Kasumi-1 (cell line): Measurements from ENCODE around the gene MEF2D.
A peak's percentile ranks its signal among the peaks of the same experiment; 100 is the strongest.

ENCODE experiments used
- DNase-seq, 2 experiments: peaks; one replicate each; lab custom pipeline; 2025; lab: John Stamatoyannopoulos, UW

The MEF2D gene

DNA sequence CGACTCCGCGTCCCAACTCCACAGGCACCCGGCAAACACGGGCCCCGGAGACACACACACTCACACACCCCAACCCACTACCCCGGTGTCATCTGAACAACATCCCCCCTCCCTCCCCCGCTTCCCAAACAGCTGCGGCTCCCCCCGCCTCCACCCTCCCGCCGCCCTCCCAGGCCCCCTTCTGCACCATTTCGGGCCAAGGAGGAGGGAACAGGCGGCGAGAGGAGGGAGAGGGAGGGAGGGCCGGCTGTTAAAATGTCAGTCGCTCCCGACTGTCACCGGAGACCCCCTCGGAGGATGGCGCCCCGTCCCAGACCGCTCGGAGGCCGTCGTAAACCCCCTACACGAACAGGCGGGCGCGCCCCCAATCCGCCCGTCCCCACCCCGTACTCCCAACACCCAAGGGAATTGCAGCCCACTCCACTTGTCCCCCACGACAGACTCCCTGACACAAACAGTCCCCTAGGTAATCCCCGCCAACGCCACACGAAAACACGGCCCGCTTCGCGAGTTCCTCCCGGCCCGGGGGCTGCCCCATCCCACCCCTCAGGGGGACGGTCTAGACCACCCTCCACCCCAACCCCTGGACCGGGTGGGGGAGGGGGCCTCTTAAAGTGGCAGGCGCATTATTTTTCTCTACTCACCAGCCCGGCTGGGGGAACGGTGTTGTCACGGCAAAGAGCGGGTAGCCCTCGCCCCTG, 583 bp downstream of the MEF2D start:
- peak in 1 of 2 experiments; percentile 36 for DNase-seq

DNA sequence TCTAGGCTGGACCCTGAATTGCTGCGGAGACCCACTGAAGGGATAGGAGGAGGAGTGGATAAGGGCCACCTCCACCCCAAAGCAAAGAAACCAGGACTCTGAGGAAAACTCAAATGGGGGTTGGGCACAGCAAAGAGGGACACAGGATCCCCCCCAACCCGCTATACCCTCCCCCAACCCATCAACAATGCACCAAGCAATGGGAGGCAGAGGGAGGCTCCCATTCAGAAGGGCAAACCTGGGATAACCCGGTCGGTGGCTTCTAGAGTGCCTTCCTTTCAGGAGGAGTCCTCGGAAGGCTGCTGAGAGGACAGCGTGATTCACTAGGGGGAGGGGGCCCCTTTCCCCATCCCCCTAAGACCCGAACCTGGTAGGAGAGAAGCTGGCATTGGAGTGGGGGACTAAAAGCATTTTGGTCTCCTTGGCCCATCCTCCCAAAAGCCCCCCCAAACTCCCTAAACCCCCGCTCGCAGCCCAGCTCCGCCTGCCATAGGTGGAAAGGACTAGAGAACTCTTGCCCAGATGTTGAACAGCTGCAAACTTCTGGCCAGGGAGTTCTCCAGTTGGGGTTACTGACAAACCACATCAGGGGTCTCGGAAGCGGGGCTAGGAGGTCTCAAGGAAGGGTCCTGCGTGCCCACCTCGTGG, 1.3 kb downstream of the MEF2D start:
- peak in 1 of 2 experiments; percentile 32 for DNase-seq

- no peak for DNase-seq
These were observed 2.0 kb downstream of the MEF2D start for GRCh38 chr1:156498432-156499193.

- no peak for DNase-seq
These were observed 2.7 kb downstream of the MEF2D start for GRCh38 chr1:156497743-156498431.

GRCh38 chr1:156497078-156497742, 3.4 kb downstream of the MEF2D start:
- no peak for DNase-seq

DNA sequence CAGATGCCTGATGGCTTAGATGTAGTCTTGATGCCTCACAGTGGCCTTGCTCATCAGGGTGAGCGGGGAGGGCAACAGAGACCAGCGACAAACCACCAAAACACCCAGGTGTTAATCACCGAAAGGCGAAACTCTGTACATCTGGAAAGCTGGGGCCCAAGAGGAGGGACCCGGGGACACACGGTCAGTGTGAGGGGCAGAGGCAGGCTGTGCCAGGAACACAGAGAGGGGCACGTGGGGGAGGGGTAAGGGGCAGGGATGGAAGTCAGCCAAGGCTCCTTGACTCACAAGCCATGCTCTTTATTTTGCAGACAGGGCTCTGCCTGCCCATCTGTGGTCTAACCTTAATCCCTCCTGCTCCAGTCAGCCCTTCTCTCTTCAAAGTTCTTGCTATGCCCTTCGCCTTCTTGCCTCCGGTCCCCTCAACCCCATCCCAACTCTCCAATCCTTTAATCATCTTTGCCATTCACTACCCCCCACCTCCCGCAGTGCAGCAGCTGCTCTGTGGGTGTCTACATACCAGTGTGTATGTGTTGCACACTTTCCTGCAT, 4.3 kb downstream of the MEF2D start:
- DNase-seq: no peak

- no peak for DNase-seq
These were observed 5.0 kb downstream of the MEF2D start for GRCh38 chr1:156495401-156496140.

GRCh38 chr1:156494309-156494895, 6.2 kb downstream of the MEF2D start:
- no peak for DNase-seq

DNA sequence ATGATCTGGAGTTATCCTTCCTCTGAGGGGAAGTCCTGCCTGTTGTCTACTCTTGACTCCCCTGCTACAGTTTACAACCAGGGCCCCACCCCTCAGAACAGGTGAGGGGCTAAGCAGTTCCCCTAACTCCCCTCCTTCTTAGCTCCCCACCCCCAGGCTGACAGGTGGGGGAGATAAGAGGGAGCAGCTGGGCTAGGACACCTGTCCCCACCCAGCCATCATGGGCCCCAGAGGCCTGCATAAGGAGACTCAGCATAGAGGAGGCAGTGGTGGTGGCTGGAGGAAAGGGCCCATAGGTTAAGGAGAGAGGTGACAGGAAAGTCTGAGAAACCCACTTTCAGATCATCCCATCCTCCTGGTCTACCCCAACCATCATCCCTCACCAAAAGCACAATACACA, 6.8 kb downstream of the MEF2D start:
- DNase-seq: no peak

- DNase-seq: no peak
These were observed 7.4 kb downstream of the MEF2D start for GRCh38 chr1:156493154-156493631.

DNA sequence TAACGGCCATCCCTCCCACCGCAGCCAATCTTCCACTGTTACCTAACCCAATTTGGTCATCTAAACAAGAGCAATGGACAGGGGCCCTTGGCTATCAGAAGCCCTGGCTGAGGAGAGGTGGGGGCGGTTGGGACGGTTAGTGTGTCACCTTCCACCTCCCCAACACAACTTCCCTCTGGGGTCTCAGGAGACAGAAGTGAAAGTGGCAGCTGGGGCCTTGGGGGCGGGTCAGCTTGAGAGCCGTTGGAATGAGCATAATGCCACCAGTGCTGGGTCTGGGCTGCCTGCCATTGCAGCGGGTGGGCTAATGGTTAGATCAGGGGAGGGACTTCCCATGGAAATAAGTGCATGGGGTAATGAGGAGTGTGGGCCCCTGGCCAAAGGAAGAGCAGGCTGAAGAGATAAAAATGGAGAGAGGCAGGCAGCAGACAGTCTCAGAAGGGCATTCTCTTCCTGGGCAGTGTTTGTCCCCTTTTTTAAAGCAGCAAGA, 7.9 kb downstream of the MEF2D start:
- peak; percentile 54 for DNase-seq

GRCh38 chr1:156492013-156492590, 8.5 kb downstream of the MEF2D start:
- no peak for DNase-seq

DNA sequence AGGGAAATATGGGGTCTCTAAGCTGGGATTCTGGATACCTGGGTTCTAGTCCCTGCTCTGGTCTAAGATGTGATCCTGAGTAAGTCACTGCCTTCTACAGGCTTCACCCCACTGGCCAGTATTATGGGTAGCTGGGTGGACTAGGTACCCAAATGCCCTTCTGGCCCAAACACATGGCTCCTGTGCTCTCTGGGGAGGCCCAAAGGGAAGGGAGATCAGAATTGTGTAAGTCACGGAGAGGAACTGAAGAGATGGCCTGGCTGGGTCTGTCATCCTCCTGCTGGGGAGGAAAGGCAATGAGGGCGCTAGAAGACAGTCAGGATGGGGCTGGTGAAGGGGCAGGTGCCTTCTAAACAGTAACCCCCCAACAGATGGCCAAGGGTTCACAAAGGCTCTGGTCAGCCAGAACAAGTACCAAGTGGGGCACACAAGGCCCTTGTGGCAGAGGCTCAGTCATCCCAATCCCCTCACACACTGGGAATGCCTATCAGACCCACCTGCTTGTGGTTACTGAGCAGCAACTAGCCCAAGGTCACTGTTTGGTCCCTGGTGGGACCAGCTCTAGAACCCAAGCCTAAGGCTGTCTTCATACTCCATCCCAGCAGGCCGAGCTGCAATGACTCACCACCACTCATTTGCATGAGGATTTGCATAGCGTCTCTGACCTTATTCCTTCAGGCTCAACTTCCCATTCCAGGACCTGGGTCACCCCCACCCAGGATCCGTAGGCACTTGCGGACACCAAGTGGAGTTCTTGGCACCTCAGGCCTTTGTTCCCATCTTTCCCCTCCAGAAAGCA, 9.2 kb downstream of the MEF2D start:
- peak in 1 of 2 experiments; percentile 12 for DNase-seq

DNA sequence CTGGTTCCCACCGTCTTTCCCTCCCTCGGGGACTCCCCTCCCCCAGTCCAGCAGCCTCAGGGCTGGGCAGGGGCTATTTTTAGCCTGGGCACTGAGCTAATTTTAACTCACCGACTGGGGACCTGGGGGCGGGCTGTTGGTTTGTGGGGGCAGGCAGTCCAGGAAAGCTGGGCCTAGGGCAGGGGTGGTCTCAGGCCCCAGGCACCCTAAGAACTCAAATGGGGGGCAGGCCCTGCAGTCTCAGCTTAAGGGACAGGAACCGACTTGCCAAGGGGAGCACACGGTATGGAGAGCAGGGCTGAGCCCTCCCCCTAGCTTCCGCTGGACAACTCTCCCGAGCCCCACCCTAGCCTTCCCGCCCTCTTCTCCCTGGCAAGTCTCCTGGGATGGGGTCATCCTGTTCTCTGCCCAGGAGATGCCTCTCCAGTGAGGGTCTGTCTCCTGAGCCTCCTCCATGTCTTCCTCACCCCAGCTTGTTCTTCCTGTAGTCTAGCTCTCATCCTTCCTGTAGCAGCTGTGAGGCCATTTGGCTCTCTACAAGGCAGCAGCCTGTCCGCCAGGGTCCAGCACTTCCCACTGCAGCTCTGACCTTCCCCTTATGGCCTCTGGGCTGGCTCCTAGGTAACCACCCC, 10.1 kb downstream of the MEF2D start:
- peak in 1 of 2 experiments; percentile 25 for DNase-seq

GRCh38 chr1:156489935-156490293, 10.7 kb downstream of the MEF2D start:
- DNase-seq: no peak

DNA sequence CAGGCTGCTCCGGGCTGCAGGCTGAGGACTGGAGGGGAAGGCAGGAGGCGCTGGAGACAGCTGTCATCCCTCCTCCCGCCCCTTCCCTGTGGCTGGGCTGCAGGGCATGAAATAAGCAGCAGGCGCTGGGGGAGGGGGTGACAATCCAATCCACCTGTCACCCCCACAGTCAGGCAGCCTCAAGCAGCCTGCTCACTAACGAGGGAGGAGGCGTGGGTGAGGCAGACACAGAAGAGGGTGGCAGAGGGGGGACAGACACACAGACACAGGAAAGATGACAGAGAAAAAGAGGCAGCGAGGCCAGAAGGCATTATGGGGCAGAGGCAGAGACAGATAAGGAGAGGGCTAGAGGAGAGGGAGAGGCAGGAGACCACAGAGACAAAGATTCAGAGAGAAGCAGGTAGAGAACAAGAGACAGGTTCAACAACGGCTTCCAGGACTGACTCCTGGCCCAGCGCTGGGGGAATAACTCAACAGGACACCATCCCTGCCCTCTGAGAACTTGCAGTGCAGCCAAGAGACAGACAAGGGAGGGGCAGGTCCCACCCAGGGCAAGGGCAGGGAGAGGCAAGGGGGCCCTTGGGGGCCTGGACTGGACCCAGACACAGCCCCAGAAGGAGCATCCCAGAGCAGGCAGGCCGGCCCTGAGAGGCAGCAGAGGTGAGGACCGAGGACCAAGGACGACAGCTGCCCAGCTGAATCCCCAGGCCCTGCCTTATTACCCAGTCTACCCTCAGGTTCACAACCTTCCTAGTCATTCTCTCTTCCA, 11.2 kb downstream of the MEF2D start:
- DNase-seq: peak; percentile 78 to 85

DNA sequence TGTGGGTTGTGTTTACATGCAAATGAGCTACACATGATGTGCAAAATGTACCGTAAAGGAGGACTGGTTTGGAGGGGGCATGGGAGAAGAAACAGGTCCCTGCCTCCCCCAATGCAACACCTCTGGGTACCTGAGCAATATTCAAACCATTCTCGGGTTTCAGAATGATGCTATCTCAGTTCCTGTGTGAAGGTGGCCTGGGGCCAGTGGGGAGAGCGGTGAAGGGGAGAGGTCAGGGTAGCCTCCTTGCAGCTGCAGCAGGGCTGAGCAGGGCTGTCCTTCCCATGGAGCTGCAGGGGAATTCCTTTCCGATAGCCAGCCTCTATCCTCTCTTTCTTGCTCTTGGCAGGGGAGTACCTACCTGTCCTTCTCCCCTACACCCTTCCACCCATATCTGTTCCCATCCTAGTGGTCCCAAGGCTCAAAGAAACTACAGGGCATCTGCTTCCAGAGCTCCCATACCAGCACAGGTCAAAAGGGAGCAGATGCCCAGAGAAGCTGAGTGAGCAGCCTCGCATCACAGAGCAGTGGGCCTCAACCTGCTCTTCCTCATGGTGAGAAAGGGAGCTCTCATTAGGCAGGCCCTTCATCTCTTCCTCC, 11.9 kb downstream of the MEF2D start:
- DNase-seq: no peak
